HepG2 (cell line): ENCODE results near the gene CCDC28A. TPM values are rescaled to one million over a fixed set of nuclear protein-coding genes. Genes with fewer than 3 reads are reported as not detected.

Experiments used
- BCL6 ChIP-seq: IDR thresholded peaks from 2 replicates; pipeline ENCODE4 v1.6.1; 2016; ENCODE audit warnings: missing genetic modification reagents, missing compliant biosample characterization
- E2F5 ChIP-seq: sonication (generic); formaldehyde crosslinking; conservative IDR thresholded peaks from 2 replicates; pipeline ENCODE4 v1.4.0; 2020; ENCODE audit warnings: missing genetic modification reagents
- KDM4B ChIP-seq: sonication (generic); formaldehyde crosslinking; IDR thresholded peaks from 2 replicates; pipeline ENCODE4 v1.4.0; 2020; ENCODE audit warnings: missing genetic modification reagents
- KLF12 ChIP-seq: sonication (generic); formaldehyde crosslinking; IDR thresholded peaks from 2 replicates; pipeline ENCODE4 v1.4.0; 2020; ENCODE audit warnings: missing genetic modification reagents, borderline replicate concordance
- MTF1 ChIP-seq: sonication (generic); formaldehyde crosslinking; IDR thresholded peaks from 2 replicates; pipeline ENCODE4 v1.5.0; 2020; ENCODE audit warnings: missing genetic modification reagents
- NFYC ChIP-seq: IDR thresholded peaks from 2 replicates; pipeline ENCODE4 v1.6.1; 2016; ENCODE audit warnings: missing genetic modification reagents, missing compliant biosample characterization
- SETDB1 ChIP-seq: sonication (generic); formaldehyde crosslinking; IDR thresholded peaks from 2 replicates; pipeline ENCODE4 v1.5.1; 2020; ENCODE audit warnings: missing genetic modification reagents, mild to moderate bottlenecking, borderline replicate concordance
- TBX2 ChIP-seq: sonication (generic); formaldehyde crosslinking; IDR thresholded peaks from 2 replicates; pipeline ENCODE4 v1.5.0; 2020; ENCODE audit warnings: missing genetic modification reagents, mild to moderate bottlenecking, borderline replicate concordance
- TFAP4 ChIP-seq: sonication (generic); IDR thresholded peaks from 2 replicates; pipeline ENCODE4 v1.6.1; 2016; ENCODE audit warnings: low read depth, borderline replicate concordance
- THAP9 ChIP-seq: sonication (generic); formaldehyde crosslinking; IDR thresholded peaks from 2 replicates; pipeline ENCODE4; 2020; ENCODE audit warnings: missing genetic modification reagents, mild to moderate bottlenecking, borderline replicate concordance
- THYN1 ChIP-seq: sonication (generic); formaldehyde crosslinking; IDR thresholded peaks from 2 replicates; pipeline ENCODE4 v1.8.1; 2023; ENCODE audit warnings: low read depth, mild to moderate bottlenecking, moderate library complexity, missing genetic modification reagents, borderline replicate concordance
- ZFP36L1 ChIP-seq: sonication (generic); formaldehyde crosslinking; IDR thresholded peaks from 2 replicates; pipeline ENCODE4 v1.8.0; 2022; ENCODE audit warnings: mild to moderate bottlenecking, missing genetic modification reagents, moderate library complexity
- ZMAT5 ChIP-seq: sonication (generic); formaldehyde crosslinking; IDR thresholded peaks from 2 replicates; pipeline ENCODE4 v1.5.0; 2020; ENCODE audit warnings: mild to moderate bottlenecking, low read depth, missing genetic modification reagents, borderline replicate concordance
- ZNF143 ChIP-seq: sonication (generic); formaldehyde crosslinking; IDR thresholded peaks from 2 replicates; pipeline ENCODE4 v1.4.0; 2020; ENCODE audit warnings: missing genetic modification reagents
- ZNF160 ChIP-seq: sonication (generic); formaldehyde crosslinking; IDR thresholded peaks from 2 replicates; pipeline ENCODE4 v1.8.0; 2022; ENCODE audit warnings: mild to moderate bottlenecking, inconsistent platforms, missing genetic modification reagents
- ZNF441 ChIP-seq: sonication (generic); formaldehyde crosslinking; IDR thresholded peaks from 2 replicates; pipeline ENCODE4 v1.7.0; 2021; ENCODE audit warnings: missing genetic modification reagents, borderline replicate concordance
- ZNF615 ChIP-seq: sonication (generic); formaldehyde crosslinking; IDR thresholded peaks from 2 replicates; pipeline ENCODE4 v1.5.0; 2020; ENCODE audit warnings: mild to moderate bottlenecking, missing genetic modification reagents, borderline replicate concordance
- ZNF772 ChIP-seq: sonication (generic); formaldehyde crosslinking; IDR thresholded peaks from 2 replicates; pipeline ENCODE4 v1.5.0; 2020; ENCODE audit warnings: mild to moderate bottlenecking, missing genetic modification reagents
- ZNF776 ChIP-seq: sonication (generic); formaldehyde crosslinking; IDR thresholded peaks from 2 replicates; pipeline ENCODE4 v1.4.0; 2020; ENCODE audit warnings: mild to moderate bottlenecking, missing genetic modification reagents
- ZSCAN31 ChIP-seq: sonication (generic); formaldehyde crosslinking; IDR thresholded peaks from 2 replicates; pipeline ENCODE4 v1.5.0; 2020; ENCODE audit warnings: low read depth, mild to moderate bottlenecking, missing genetic modification reagents
- polyA plus RNA-seq, 8 experiments: library from polyadenylated mRNA; depleted of rRNA in 3 of 8; stranded (reverse) in 7 of 8; unstranded in 1 of 8; fragments of >200 nt; fragmentation: Illumina TruSeq in 4 of 8; extraction: Trizol in 4 of 8; gene quantifications; 2 replicates each; pipeline versions ENCODE4 v1.2.1 to v1.2.3, GENCODE V29; 2011 to 2016; ENCODE audit warnings: low read depth in 4 of 8, missing spikeins in 1 of 8, mixed read lengths in 1 of 8; ENCODE audit not compliant: insufficient read depth in 1 of 8
- total RNA-seq, 5 experiments: library from RNA; depleted of rRNA; stranded (reverse); fragments of >200 nt; fragmentation: Illumina TruSeq; extraction: Trizol; gene quantifications; 2 replicates each; pipeline ENCODE4 v1.2.3, GENCODE V29; 2016; ENCODE audit warnings: low read depth in 1 of 5
- TF ChIP-seq, protein P1 (sequence below): IDR thresholded peaks from 2 replicates; pipeline ENCODE4 v1.6.1; 2016

The CCDC28A gene
- total and polyA plus RNA-seq, 2 of the 13 experiments (the other 11 are each of a cell fraction or from before 2014, with no cell fraction given) = 15.8 TPM

DNA sequence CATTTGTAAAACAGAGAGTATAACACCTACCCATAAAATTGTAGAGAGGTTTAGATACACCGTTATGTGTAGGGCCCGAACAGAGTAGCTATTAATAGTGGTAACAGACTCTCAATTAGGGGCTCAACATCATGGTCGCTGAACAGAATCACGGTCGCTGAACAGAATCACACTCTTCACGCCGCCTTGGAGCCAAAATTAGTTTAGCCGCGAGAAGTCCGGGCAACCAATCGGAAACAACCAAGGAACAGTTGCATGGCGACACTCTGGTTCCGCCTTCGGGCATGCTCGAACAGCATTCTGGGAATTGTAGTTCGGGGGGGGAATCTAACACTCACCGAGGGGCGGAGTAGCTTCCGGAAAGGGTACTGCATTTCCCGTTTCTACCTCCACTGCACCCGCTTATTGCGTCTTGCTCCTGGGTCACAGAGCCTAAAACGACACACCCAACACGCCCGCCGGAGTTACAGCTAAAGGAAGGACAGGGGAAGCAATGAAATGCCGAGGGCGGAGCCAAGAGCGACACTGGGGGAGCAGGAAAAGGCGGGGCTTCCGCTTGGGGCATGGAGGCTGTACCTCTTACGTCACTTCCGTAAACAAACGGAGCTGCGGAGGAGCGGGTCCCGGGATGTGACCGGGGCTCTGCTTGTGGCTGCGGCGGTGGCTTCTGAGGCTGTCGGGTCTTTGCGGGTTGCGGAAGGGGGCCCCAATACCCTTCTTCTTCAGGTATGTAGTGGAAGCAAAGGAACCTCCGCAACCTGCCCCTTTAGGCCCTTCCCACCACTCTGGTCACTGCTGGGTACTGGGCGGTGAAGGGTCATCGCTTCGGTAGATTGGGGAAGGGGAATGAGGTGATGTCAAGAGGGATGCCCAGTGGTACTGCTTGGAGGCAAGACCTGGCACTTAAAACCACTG lies at the start of gene CCDC28A (continued):
- peak; percentile 91; the same call in 1 of the 2 replicates for TF ChIP-seq THAP9 (CRISPR knock-in tag)
- no peak for TF ChIP-seq THYN1
- TF ChIP-seq, protein P1, sequence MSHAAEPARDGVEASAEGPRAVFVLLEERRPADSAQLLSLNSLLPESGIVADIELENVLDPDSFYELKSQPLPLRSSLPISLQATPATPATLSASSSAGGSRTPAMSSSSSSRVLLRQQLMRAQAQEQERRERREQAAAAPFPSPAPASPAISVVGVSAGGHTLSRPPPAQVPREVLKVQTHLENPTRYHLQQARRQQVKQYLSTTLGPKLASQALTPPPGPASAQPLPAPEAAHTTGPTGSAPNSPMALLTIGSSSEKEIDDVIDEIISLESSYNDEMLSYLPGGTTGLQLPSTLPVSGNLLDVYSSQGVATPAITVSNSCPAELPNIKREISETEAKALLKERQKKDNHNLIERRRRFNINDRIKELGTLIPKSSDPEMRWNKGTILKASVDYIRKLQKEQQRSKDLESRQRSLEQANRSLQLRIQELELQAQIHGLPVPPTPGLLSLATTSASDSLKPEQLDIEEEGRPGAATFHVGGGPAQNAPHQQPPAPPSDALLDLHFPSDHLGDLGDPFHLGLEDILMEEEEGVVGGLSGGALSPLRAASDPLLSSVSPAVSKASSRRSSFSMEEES (CRISPR knock-in tag) = 0 out of 2 replicates have a peak, but pooled peaks have one; percentile 16
- peak; percentile 79 for TF ChIP-seq TBX2
- no peak for TF ChIP-seq ZNF160
- 0 out of 2 replicates have a peak, but pooled peaks have one; percentile 32 for TF ChIP-seq KDM4B
- TF ChIP-seq ZNF143 (CRISPR knock-in tag) = peak; percentile 94
- TF ChIP-seq ZNF441 (CRISPR knock-in tag) = peak; percentile 58; the same call in 1 of the 2 replicates
- no peak for TF ChIP-seq ZMAT5 (CRISPR knock-in tag)
- TF ChIP-seq ZNF776 (CRISPR knock-in tag) = no peak
- TF ChIP-seq E2F5 (CRISPR knock-in tag) = 0 out of 2 replicates have a peak, but pooled peaks have one; percentile 37
- no peak for TF ChIP-seq ZNF772 (CRISPR knock-in tag)
- peak; percentile 18; the same call in 1 of the 2 replicates for TF ChIP-seq TFAP4
- peak; percentile 86 for TF ChIP-seq NFYC (CRISPR knock-in tag)
- TF ChIP-seq ZNF615 (CRISPR knock-in tag) = no peak
- TF ChIP-seq SETDB1 = no peak
- TF ChIP-seq BCL6 (CRISPR knock-in tag) = no peak
- TF ChIP-seq ZFP36L1 (CRISPR knock-in tag) = 0 out of 2 replicates have a peak, but pooled peaks have one; percentile 63
- peak; percentile 36; the same call in 1 of the 2 replicates for TF ChIP-seq ZSCAN31 (CRISPR knock-in tag)
- TF ChIP-seq KLF12 = peak; percentile 92
- TF ChIP-seq MTF1 (CRISPR knock-in tag) = no peak
